Activated CD8-positive, alpha-beta T cell treated with anti-CD3 and anti-CD28 coated beads for 36 hours (primary cell): ENCODE results near the gene CNOT9. TPM values are rescaled to one million over a fixed set of nuclear protein-coding genes. Genes with fewer than 3 reads are reported as not detected.

Source experiments
- ATAC-seq: fragments of 200-7000 bp; cut with Tn5 transposase; one replicate; pipeline ENCODE4 v1.10.0; 2021; ENCODE audit warnings: mild to moderate bottlenecking, moderate library complexity
- CTCF ChIA-PET: fragments of 350-600 bp; sonication (Branson Sonifier 250); formaldehyde crosslinking; loops from one replicate; lab custom pipeline; 2021; ENCODE audit warnings: antibody characterized with exemption; lab: Charles Lee
- POLR2A ChIA-PET: fragments of 350-600 bp; sonication (Branson Sonifier 250); formaldehyde crosslinking; loops from one replicate; lab custom pipeline; 2021; ENCODE audit warnings: antibody characterized with exemption; lab: Charles Lee
- DNase-seq: peaks from one replicate; pipeline ENCODE4 v3.0.0-alpha.2; 2020
- H3K27ac Mint-ChIP-seq: one replicate; pipeline ENCODE4 v1.8.0; 2021; ENCODE audit warnings: mild to moderate bottlenecking, mixed read lengths
- H3K27me3 Mint-ChIP-seq: one replicate; pipeline ENCODE4 v1.8.0; 2021; ENCODE audit warnings: mixed read lengths
- H3K36me3 Mint-ChIP-seq: one replicate; pipeline ENCODE4 v1.8.0; 2021; ENCODE audit warnings: low read depth, mixed read lengths
- H3K4me1 Mint-ChIP-seq: one replicate; pipeline ENCODE4 v1.8.0; 2021; ENCODE audit warnings: low read depth, mixed read lengths
- H3K4me3 Mint-ChIP-seq: one replicate; pipeline ENCODE4 v1.8.0; 2021; ENCODE audit warnings: mild to moderate bottlenecking, moderate library complexity, mixed read lengths
- H3K9me3 Mint-ChIP-seq: one replicate; pipeline ENCODE4 v1.8.0; 2021; ENCODE audit warnings: mixed read lengths
- CTCF ChIP-seq: fragments of 200-600 bp; IDR thresholded peaks from one replicate; pipeline ENCODE4 v1.8.0; 2022; ENCODE audit warnings: antibody characterized with exemption, mild to moderate bottlenecking
- intact Hi-C: fragments of 100-400 bp; cut with micrococcal nuclease; formaldehyde crosslinking; loops from one replicate; pipeline ENCODE4 v1.10.0; 2022
- total RNA-seq, 2 experiments: library from RNA; stranded (reverse); gene quantifications; one replicate each; pipeline ENCODE4 v1.2.3, GENCODE V29; 2021

The CNOT9 gene
- total RNA-seq, 2 experiments from 2014 or later, result 106 to 119 TPM

- ChIA-PET CTCF (no interaction called here), POLR2A (interaction anchor here (2.9 kb wide), 1 partner anchor 14 kb away, joined by 7 read pairs; no protein-coding TSS in a partner anchor)
- Mint-ChIP-seq H3K27me3 (no peaks in the 10 kb centered on the region), H3K27ac (no peak overlapping the region), H3K9me3 (no peaks in the 10 kb centered on the region), H3K4me1 (peaks cover 27% of the 10 kb centered on the region), H3K36me3 (peaks cover 54% of the 10 kb centered on the region), H3K4me3 (no peak overlapping the region)
- TF ChIP-seq CTCF, result no peak
- ATAC-seq, result no peak
- intact Hi-C loops, result no loop called here
- no peak for DNase-seq
Observed at GRCh38 chr2:218583983-218584850, 15.6 kb downstream of the CNOT9 start.

DNA sequence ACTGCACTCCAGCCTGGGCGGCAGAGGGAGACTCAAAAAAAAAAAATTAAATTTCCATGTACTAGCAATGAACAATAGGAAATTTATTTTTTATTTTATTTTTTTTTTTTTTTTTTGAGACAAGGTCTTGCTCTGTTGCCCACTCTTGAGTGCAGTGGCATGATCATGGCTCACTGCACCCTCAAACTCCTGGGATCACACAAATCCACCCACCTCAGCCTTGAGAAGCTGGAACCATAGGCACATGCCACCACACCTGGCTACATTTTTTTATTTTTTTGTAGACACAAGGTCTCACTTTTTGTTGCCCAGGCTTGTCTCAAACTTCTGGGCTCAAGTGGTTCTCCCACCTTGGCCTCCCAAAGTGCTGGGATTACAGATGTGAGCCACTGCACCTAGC lies 16.9 kb downstream of the CNOT9 start:
- peaks cover 57% of the 10 kb centered on the region for H3K36me3 Mint-ChIP-seq
- intact Hi-C loops, result no loop called here
- DNase-seq (no peak), ATAC-seq (no peak)
- TF ChIP-seq CTCF, result no peak
- no peaks in the 10 kb centered on the region for H3K27me3 Mint-ChIP-seq
- POLR2A ChIA-PET, result no interaction called here
- peaks cover 23% of the 10 kb centered on the region for H3K4me1 Mint-ChIP-seq
- CTCF ChIA-PET, result no interaction called here
- H3K4me3 Mint-ChIP-seq, result no peak overlapping the region
- no peaks in the 10 kb centered on the region for H3K9me3 Mint-ChIP-seq
- H3K27ac Mint-ChIP-seq, result no peak overlapping the region

- POLR2A ChIA-PET, result no interaction called here
- Mint-ChIP-seq H3K4me1 (no peaks in the 10 kb centered on the region), H3K27me3 (peaks cover 11% of the 10 kb centered on the region), H3K27ac (no peak overlapping the region), H3K36me3 (no peaks in the 10 kb centered on the region), H3K9me3 (no peaks in the 10 kb centered on the region), H3K4me3 (no peak overlapping the region)
- TF ChIP-seq CTCF, result no peak
- CTCF ChIA-PET, result no interaction called here
- no peak for ATAC-seq
- DNase-seq, result no peak
- intact Hi-C loops, result no loop called here
Observed at GRCh38 chr2:218605432-218605831, 36.8 kb downstream of the CNOT9 start.

- no peak within 1 kb of the TSS for H3K4me3 Mint-ChIP-seq
- ATAC-seq (no peak), DNase-seq (no peak)
- H3K27ac Mint-ChIP-seq, result no peak within 1 kb of the TSS
- ChIA-PET CTCF (interaction anchor here (0.7 to 1.4 kb wide), 7 partner anchors 9 to 250 kb away, joined by 3 to 5 read pairs (median 4); no protein-coding TSS in a partner anchor), POLR2A (interaction anchor here (1.0 to 2.5 kb wide), 2 partner anchors 9 to 34 kb away, joined by 3 to 14 read pairs; no protein-coding TSS in a partner anchor)
- no peaks in the 10 kb centered on the region for H3K9me3 Mint-ChIP-seq
- H3K4me1 Mint-ChIP-seq, result no peaks in the 10 kb centered on the region
- TF ChIP-seq CTCF, result no peak
- H3K36me3 Mint-ChIP-seq, result no peaks in the 10 kb centered on the region
- H3K27me3 Mint-ChIP-seq, result peaks cover 13% of the 10 kb centered on the region
- intact Hi-C loops, result no loop called here
Observed at GRCh38 chr2:218607436-218608115, 38.9 kb downstream of the CNOT9 start, which contains the start of gene PLCD4. Gene PLCD4 (plus strand): TSS chr2:218607899. CDS start chr2:218615740, 7,841 bp downstream.
